COLO668 (cell line): ENCODE data around the gene MACROD2.

Experiments
- DNase-seq: peaks from one replicate; lab custom pipeline; 2025; ENCODE audit not compliant: unreplicated experiment; lab: John Stamatoyannopoulos, UW

The MACROD2 gene

DNA sequence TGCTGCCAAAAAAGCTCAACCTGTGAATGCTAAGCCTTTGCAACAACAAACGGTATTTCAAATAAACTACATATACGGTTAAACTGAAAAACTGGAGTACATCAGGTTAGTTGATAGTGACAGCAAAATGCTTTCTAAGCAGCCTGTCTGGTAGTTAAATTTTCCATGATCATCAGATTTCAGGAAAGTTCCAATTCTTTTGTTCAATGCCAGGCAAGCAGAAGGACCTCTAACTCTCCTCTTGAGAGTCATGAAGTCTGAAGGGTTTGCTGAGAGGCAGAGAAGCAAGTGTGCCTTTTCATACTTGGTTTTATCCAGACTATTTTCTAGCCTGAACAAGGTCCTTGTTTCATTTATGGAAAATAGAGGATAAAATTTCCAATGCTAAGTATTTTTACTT is 337.6 kb downstream of the MACROD2 start:
- no peak for DNase-seq

DNA sequence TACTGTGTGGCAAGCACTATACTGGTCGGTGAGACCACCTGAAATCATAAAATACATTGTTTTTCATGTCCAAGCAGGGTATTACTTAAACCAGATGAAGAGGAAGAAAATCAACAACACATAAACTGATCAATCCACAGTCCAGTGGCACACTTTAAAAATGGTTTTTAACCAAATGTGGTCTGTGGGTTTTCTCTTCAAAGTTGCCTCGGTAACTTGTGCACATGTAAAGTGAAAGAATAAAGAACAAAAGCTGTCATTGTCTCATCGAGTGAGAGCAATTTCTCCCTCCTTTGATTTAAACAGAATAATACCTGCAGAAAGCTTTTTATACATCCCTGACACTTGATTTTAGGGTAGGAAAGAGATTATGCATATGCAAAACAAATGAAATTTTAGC is 338.4 kb downstream of the MACROD2 start:
- DNase-seq, result no peak

DNA sequence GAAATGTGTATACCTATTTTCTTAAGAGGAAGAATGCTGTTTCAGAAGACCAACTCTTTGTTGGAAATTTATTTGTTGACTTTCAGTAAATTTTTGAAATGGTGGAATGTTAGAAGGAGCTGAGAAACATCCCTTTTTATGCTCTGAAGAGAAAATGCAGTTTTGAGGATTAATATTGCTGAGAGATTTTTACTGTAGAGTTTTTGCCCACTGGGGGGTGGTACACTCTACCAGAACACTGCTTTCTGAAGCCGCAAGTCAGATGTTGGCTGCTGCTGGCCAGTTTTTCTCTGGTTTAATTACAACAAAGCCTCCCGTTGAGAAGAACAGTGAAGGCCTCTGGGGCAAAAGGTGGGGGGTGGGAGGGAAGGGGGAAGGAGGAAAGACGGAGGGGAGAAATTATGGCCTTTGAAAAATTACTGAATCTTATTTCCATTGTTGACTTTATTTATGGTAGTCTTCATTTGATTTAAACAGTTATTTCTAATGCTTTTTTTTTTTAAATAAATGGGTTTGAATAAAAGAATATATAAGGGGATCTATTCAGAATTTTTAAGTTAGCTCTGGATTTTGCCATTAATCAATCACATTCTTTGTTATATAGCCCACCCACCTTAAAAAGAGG is 339.1 kb downstream of the MACROD2 start:
- peak; percentile 55 for DNase-seq

GRCh38 chr20:14335052-14335451 is 339.7 kb downstream of the MACROD2 start:
- no peak for DNase-seq

GRCh38 chr20:14336686-14337085 is 341.4 kb downstream of the MACROD2 start:
- DNase-seq, result peak; percentile 37

DNA sequence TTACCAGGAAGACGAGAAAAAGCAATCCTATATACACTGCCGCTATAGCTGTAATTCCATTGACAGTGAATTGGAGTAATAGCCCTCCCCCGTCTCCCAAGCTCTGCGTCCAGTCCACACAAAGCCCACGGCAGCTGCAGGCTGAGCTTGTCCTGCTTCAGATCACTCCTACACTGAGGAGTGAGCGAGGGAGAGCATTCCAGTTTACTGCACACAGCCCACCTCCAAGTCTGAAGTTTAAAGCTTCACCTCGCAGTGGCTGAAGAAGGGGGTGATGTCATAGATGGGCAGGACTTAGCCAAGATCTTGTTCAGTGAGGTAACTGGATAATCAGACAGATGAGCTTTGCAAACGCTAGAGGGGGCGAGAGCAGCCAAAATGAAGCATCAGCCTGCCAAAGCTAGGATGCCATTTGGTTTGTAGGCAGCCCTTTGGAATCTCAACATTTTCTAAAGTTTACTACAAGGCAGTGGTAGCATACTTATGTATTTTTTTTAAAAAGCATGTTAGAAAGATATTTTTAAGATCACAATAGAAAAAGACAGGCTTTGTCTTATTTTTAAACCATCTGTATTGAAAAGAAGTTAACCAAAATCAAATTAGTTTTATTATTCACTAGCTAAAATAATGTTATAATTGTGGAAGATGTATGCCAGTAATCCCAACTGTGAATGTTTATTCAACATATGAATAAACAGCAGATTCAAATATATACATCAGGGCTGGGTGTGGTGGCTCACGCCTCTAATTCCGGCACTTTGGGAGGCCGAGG is 342.3 kb downstream of the MACROD2 start, which contains the start of gene FLRT3:
Gene FLRT3, minus strand, starts transcription at position 213 of the 772 bp plus-strand sequence. CDS start 10,106 bp downstream, outside the sequence.
- peak; percentile 76 for DNase-seq

DNA sequence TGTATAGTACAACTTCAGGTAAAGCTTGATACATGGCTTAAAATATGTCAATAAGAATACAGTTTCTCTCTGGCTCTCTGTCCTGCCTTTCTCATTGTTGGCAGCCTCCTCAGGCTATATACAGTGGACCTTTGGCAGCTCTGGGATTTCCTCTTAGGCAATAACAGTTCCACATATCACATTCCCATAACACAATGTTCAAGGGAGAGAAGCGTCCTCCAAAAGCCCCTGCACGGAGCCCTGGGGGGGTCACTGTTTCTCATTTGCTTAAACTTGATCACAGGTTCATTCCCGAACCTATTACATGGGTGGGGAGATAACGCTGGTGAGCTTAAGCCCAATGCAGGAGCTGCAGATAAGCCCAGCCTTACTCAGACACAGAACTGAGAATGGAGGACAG is 346.5 kb downstream of the MACROD2 start:
- no peak for DNase-seq

- DNase-seq, result no peak
These were observed 347.6 kb downstream of the MACROD2 start for GRCh38 chr20:14342918-14343317.

GRCh38 chr20:14343491-14344065 is 348.3 kb downstream of the MACROD2 start:
- no peak for DNase-seq

DNA sequence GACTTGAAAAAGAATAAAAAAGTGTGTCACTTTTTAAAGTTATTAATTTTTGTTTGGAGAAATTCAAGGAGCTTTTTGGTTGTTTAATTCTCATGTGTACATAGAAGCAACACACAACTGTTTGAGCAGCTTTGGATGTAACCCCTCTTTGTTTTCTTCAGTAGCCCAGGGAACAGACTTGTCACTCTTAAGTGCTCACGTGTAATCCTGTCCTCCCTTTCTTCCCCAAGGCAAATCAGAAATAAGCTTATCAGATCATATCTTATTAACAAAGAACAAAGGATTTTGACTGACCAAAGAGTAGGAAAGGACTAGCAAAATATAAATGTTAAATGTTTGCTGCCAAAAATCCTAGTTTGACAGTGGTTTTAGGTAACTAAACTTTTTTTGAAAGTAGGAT is 349.4 kb downstream of the MACROD2 start:
- DNase-seq, result no peak

- no peak for DNase-seq
These were observed 360.5 kb downstream of the MACROD2 start for GRCh38 chr20:14355791-14356190.

GRCh38 chr20:14360416-14360815 is 365.1 kb downstream of the MACROD2 start:
- DNase-seq, result no peak

DNA sequence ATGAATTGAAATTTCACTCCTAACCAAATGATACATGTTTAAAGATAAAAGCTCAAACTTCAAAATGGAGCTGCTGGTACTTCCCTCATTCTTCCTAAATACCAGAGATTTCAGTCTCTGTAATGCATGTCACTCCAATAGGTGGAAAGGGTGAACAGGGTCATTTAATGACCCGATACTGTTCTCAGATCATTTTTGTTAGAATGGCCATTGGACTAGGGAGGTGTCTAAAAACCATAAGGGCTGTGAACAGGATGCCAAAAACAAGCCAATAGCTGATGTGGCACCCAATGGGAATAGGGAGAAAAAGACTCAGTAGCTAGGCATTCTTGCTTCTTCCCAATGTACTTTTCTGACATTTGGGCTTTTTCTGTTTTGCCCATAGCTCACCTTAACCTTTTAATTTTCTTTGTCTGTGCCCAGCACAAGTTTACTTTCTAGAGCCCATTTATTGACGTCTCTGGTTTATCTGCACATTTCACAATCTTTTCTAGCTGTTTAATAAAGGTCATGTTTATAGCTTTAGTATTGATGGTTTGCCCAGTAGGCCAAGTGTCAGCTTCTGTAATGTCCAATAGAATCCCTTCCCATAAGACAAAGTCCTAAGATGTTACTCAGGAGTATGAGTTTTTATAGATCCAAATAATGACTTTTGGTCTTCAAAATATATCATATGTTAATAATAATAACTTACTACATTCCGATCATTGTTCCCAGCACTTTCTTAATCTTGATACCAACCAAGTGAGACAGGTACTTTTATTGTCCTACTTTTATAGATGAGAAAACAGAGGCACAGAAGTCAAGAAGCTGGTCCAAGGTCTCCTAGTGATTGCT is 366.4 kb downstream of the MACROD2 start:
- no peak for DNase-seq

DNA sequence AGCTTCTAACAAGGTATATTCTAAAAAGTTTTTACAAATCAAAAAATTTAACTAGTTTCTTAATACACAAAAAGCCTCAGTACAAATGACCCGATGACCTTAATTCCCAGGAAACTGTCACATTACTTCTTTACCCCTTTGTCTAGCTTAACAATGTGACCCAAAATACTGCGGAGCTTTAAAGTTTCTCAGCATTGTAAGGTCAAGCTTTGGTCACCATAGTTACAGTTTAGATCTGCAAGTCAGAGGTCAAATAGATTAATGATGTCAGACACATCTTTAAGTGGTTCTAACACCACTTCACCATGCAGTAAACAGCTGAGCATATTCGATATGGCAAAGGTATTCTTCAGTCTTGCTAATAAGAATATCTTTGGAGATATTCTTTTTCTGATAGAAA is 378.9 kb downstream of the MACROD2 start:
- DNase-seq, result no peak

GRCh38 chr20:14375416-14375985 is 380.2 kb downstream of the MACROD2 start:
- DNase-seq, result peak; percentile 31

- no peak for DNase-seq
These were observed 383.0 kb downstream of the MACROD2 start for GRCh38 chr20:14378326-14378725.

DNA sequence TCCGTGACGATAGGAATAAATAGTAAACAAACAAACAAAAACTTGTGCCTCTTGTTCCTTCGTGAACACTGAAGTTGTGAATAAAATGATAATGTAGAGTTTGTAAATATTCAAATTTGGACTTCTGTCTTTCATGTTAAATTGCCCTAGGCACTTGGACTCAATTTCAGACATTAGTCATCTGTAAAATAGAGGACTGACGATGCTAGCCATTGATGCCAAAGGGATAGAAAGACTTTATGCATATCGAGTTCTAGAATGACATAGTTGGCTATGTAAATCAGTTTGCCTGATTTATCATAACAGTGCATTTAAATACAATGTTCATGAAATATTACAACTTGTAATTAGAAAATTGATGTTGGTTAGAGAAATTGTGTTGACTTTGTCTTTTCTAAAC is 388.0 kb downstream of the MACROD2 start:
- DNase-seq, result no peak

GRCh38 chr20:14384416-14385175 is 389.3 kb downstream of the MACROD2 start:
- no peak for DNase-seq

- DNase-seq, result no peak
These were observed 389.9 kb downstream of the MACROD2 start for GRCh38 chr20:14385176-14385740.

GRCh38 chr20:14386726-14387125 is 391.4 kb downstream of the MACROD2 start:
- DNase-seq, result no peak
